Activated naive CD8-positive, alpha-beta T cell treated with anti-CD3 and anti-CD28 coated beads, Interleukin-2, amount 50 U/mL, for 16 hours (primary cell): ENCODE results near the gene FAAH.

Experiments
- DNase-seq: peaks from one replicate; pipeline ENCODE4 v3.0.0-alpha.2; 2020; ENCODE audit warnings: low read depth, low spot score

The FAAH gene

GRCh38 chr1:46422261-46422871 lies 28.2 kb downstream of the FAAH start:
- DNase-seq, result no peak

GRCh38 chr1:46423574-46424240 lies 29.6 kb downstream of the FAAH start:
- DNase-seq, result no peak

- DNase-seq, result no peak
Measured at GRCh38 chr1:46424730-46425129, 30.6 kb downstream of the FAAH start.

GRCh38 chr1:46425726-46426125 lies 31.6 kb downstream of the FAAH start:
- DNase-seq, result no peak

- no peak for DNase-seq
Measured at GRCh38 chr1:46427541-46427940, 33.4 kb downstream of the FAAH start.

- no peak for DNase-seq
Measured at GRCh38 chr1:46429436-46429835, 35.3 kb downstream of the FAAH start.

GRCh38 chr1:46431695-46432094 lies 37.6 kb downstream of the FAAH start:
- DNase-seq, result no peak

- DNase-seq, result no peak
Measured at GRCh38 chr1:46432781-46433327, 38.7 kb downstream of the FAAH start.

GRCh38 chr1:46434358-46434757 lies 40.2 kb downstream of the FAAH start:
- no peak for DNase-seq

GRCh38 chr1:46436844-46437243 lies 42.7 kb downstream of the FAAH start:
- DNase-seq, result no peak

- no peak for DNase-seq
Measured at GRCh38 chr1:46437723-46438122, 43.6 kb downstream of the FAAH start.

GRCh38 chr1:46438346-46438745 lies 44.2 kb downstream of the FAAH start:
- DNase-seq, result no peak

GRCh38 chr1:46440478-46440877 lies 46.4 kb downstream of the FAAH start:
- no peak for DNase-seq

- peak; percentile 22 for DNase-seq
Measured at GRCh38 chr1:46442317-46443161, 48.4 kb downstream of the FAAH start.

GRCh38 chr1:46444466-46444865 lies 50.3 kb downstream of the FAAH start:
- DNase-seq, result no peak

GRCh38 chr1:46445773-46446256 lies 51.7 kb downstream of the FAAH start:
- DNase-seq, result no peak

- peak; percentile 56 for DNase-seq
Measured at GRCh38 chr1:46446646-46447498, 52.8 kb downstream of the FAAH start.

- DNase-seq, result no peak
Measured at GRCh38 chr1:46447499-46448108, 53.5 kb downstream of the FAAH start.

- no peak for DNase-seq
Measured at GRCh38 chr1:46448109-46448911, 54.2 kb downstream of the FAAH start.
